GM13977 (cell line): Measurements from ENCODE around the gene RGL2.
"Not testable (repeated sequence)": the region's sequence is repeated elsewhere in the genome, so short reads cannot be mapped to it uniquely, and the experiment has no call there.

Source experiments
- DNase-seq: peaks from one replicate; pipeline ENCODE4 v3.0.0; 2012; ENCODE audit warnings: low spot score
- CTCF ChIP-seq: IDR thresholded peaks from 2 replicates; pipeline ENCODE4 v1.5.1; 2012; ENCODE audit warnings: mild to moderate bottlenecking, control low read depth; ENCODE audit not compliant: insufficient read depth; ENCODE audit errors: extremely low read depth, missing control alignments
- in situ Hi-C: fragments of 300-500 bp; cut with MboI; formaldehyde crosslinking; loops from one replicate; pipeline ENCODE4 v1.12.0; 2022; ENCODE audit warnings: low sequenced_read_pairs, low pct_unique_long_range_greater_than_20kb, mixed read lengths, inconsistent platforms; ENCODE audit not compliant: unreplicated experiment

RGL2 gene

GRCh38 chr6:33273129-33273923, 25.4 kb downstream of the RGL2 start:
- in situ Hi-C loops: no loop called here
- TF ChIP-seq CTCF: no peak
- no peak for DNase-seq

GRCh38 chr6:33272275-33273128, 26.2 kb downstream of the RGL2 start:
- no peak for TF ChIP-seq CTCF
- DNase-seq: no peak
- in situ Hi-C loops: no loop called here

- peak; percentile 94 for DNase-seq
- in situ Hi-C loops: no loop called here
- no peak for TF ChIP-seq CTCF
Measured at GRCh38 chr6:33271468-33272274, 27.1 kb downstream of the RGL2 start, which contains the start of the genes RPS18 and VPS52. RPS18 (plus strand) TSS chr6:33272075; CDS start chr6:33272120, 45 bp downstream. VPS52 (minus strand) TSS chr6:33271876; CDS start chr6:33271675, 201 bp downstream.

- in situ Hi-C loops: no loop called here
- DNase-seq: no peak
Measured at GRCh38 chr6:33271117-33271467, 27.6 kb downstream of the RGL2 start.

GRCh38 chr6:33264015-33264414, 34.7 kb downstream of the RGL2 start:
- no peak for DNase-seq
- in situ Hi-C loops: no loop called here

More at GRCh38 chr6:33271117-33271467, 27.6 kb downstream of the RGL2 start:
- TF ChIP-seq CTCF: no peak

GRCh38 chr6:33262490-33262889, 36.3 kb downstream of the RGL2 start:
- in situ Hi-C loops, DNase-seq: not testable (repeated sequence)

More at GRCh38 chr6:33264015-33264414, 34.7 kb downstream of the RGL2 start:
- TF ChIP-seq CTCF: no peak
